ENCODE measurements around the gene C1QBP.

The C1QBP gene

DNA sequence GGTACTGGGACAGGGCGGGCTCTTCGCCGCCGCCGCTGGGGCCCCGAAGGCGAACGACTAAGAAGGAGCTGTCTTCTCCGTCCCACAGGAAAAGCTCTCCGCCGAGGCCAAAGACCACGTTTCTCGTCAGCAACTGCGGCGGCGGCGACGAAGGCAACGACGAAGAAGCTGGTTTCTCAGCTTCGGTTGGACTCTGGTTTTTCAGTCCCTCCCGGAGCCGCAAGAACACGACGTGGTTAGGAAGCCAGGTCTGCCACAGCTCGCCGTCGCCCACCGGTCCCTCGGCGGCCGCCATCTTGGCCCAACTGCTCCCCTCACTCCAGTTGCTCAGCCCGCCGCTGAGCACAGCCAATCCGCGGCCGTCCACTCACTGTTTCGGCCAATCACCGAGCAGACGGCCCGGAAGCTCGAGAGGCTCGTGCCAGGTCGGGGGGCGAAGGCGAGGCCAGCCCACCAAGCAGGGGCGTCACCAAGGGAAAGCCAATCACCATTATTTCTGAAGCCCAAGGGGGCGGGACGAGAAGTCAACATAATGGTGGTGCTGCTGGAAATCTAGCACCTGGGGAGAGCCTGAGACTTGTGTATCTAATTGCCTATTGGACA, 19.5 kb downstream of the C1QBP start, which contains the start of gene NUP88:
Gene NUP88, minus strand, starts transcription at position 307 of the 603 bp plus-strand sequence. Its CDS starts 12 bp downstream, at position 295.
- DNase-seq (peak; percentile 98), ATAC-seq (ENCODE audit: insufficient read depth, low read depth) (peak; percentile 94)
- Histone ChIP-seq H3K4me2 (ENCODE audit: insufficient read depth, low read length) (peak within 1 kb of the TSS; percentile 82), H3K27me3 (ENCODE audit: insufficient read depth, low read length, poor library complexity) (no peaks in the 10 kb centered on the region), H3K36me3 (ENCODE audit: insufficient read depth, low read length) (peaks cover 63% of the 10 kb centered on the region), H4K20me1 (ENCODE audit: insufficient read depth, low read length) (peaks cover 6% of the 10 kb centered on the region; the same call in 1 of the 2 replicates), H3K9me3 (ENCODE audit: insufficient read depth, low read length, severe bottlenecking) (no peaks in the 10 kb centered on the region), H2AFZ (ENCODE audit: low read depth, low read length) (peak within 1 kb of the TSS; percentile 96), H3K9ac (ENCODE audit: low read depth, low read length) (peak within 1 kb of the TSS; percentile 74), H3K27ac (ENCODE audit: low read length) (peak within 1 kb of the TSS; percentile 88), H3K79me2 (ENCODE audit: insufficient read depth, low read length) (peaks cover 83% of the 10 kb centered on the region), H3K4me1 (ENCODE audit: insufficient read depth, low read length) (peaks cover 55% of the 10 kb centered on the region), H3K4me3 (ENCODE audit: low read depth in 1 of 2, low read length in 2 of 2) (peak within 1 kb of the TSS; percentile 81 to 99)
- TF ChIP-seq, protein P1, sequence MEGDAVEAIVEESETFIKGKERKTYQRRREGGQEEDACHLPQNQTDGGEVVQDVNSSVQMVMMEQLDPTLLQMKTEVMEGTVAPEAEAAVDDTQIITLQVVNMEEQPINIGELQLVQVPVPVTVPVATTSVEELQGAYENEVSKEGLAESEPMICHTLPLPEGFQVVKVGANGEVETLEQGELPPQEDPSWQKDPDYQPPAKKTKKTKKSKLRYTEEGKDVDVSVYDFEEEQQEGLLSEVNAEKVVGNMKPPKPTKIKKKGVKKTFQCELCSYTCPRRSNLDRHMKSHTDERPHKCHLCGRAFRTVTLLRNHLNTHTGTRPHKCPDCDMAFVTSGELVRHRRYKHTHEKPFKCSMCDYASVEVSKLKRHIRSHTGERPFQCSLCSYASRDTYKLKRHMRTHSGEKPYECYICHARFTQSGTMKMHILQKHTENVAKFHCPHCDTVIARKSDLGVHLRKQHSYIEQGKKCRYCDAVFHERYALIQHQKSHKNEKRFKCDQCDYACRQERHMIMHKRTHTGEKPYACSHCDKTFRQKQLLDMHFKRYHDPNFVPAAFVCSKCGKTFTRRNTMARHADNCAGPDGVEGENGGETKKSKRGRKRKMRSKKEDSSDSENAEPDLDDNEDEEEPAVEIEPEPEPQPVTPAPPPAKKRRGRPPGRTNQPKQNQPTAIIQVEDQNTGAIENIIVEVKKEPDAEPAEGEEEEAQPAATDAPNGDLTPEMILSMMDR (IDR thresholded peaks at IDR 0.05; ENCODE audit: borderline replicate concordance, extremely low read depth, low read length, poor library complexity, severe bottlenecking) = no peak
- TF ChIP-seq EZH2 (IDR thresholded peaks at IDR 0.05; ENCODE audit: borderline replicate concordance, low read depth, low read length, severe bottlenecking) = no peak

DNA sequence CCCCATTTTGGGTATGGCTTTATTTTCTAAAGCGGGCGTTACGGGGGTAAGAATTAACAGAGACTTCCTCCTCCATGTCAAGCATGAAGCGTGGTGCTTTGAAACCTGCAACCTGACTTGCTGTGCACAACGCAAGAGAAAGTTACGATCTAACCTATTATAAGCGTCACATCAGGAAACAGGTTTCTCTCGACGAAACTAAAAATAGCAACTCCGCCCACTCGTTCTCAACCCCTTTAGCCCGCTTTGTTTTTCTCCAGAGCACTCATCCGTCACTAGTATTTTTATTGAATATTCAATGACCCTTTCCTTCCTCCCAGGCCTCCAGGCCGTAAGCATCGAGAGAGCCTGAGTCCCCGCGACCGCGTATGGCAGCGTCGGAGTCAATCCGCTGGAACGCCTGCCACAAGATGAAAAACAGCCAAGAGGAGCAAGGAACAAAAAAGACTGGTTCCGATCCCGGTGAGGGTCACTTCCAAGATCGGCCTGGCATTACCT, 20.0 kb downstream of the C1QBP start:
- H2AFZ ChIP-seq (ENCODE audit: low read depth, low read length) = peak overlapping the region; percentile 96
- H3K79me2 ChIP-seq (ENCODE audit: insufficient read depth, low read length) = peaks cover 80% of the 10 kb centered on the region
- H3K4me1 ChIP-seq (ENCODE audit: insufficient read depth, low read length) = peaks cover 55% of the 10 kb centered on the region
- H3K9ac ChIP-seq (ENCODE audit: low read depth, low read length) = peak overlapping the region; percentile 74
- H3K4me2 ChIP-seq (ENCODE audit: insufficient read depth, low read length) = peak overlapping the region; percentile 82
- TF ChIP-seq EZH2 (IDR thresholded peaks at IDR 0.05; ENCODE audit: borderline replicate concordance, low read depth, low read length, severe bottlenecking) = no peak
- TF ChIP-seq, protein P1 (IDR thresholded peaks at IDR 0.05; ENCODE audit: borderline replicate concordance, extremely low read depth, low read length, poor library complexity, severe bottlenecking) = no peak
- no peaks in the 10 kb centered on the region for H3K27me3 ChIP-seq (ENCODE audit: insufficient read depth, low read length, poor library complexity)
- no peaks in the 10 kb centered on the region for H3K9me3 ChIP-seq (ENCODE audit: insufficient read depth, low read length, severe bottlenecking)
- DNase-seq = peak; percentile 42
- peaks cover 6% of the 10 kb centered on the region; the same call in 1 of the 2 replicates for H4K20me1 ChIP-seq (ENCODE audit: insufficient read depth, low read length)
- H3K27ac ChIP-seq (ENCODE audit: low read length) = peak overlapping the region; percentile 88
- no peak for ATAC-seq (ENCODE audit: insufficient read depth, low read depth)
- H3K36me3 ChIP-seq (ENCODE audit: insufficient read depth, low read length) = peaks cover 63% of the 10 kb centered on the region
- H3K4me3 ChIP-seq (ENCODE audit: low read depth in 1 of 2, low read length in 2 of 2) = peak overlapping the region; percentile 81 to 99

DNA sequence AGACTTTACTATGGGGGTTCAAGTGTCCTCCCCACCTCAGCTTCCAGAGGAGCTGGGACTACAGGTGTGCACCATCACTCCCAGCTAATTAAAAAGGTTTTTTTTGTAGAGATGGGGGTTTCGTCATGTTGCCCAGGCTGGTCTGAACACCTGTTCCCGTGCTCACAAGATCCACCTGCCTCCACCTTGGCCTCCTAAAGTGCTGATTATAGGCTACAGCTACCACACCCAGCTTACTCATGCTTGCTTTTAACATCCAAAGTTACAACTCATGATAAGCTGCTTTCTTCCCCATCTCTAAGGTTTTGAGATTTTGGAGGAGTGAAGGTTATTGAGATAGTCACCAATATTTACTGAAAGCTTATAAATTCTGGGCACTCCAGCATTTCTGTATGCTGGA, 22.1 kb downstream of the C1QBP start:
- DNase-seq (no peak), ATAC-seq (ENCODE audit: insufficient read depth, low read depth) (no peak)
- H3K4me1 ChIP-seq (ENCODE audit: insufficient read depth, low read length) = peaks cover 47% of the 10 kb centered on the region
- peaks cover 77% of the 10 kb centered on the region for H3K79me2 ChIP-seq (ENCODE audit: insufficient read depth, low read length)
- H3K9ac ChIP-seq (ENCODE audit: low read depth, low read length) = no peak overlapping the region
- H3K36me3 ChIP-seq (ENCODE audit: insufficient read depth, low read length) = peaks cover 64% of the 10 kb centered on the region
- no peaks in the 10 kb centered on the region for H3K9me3 ChIP-seq (ENCODE audit: insufficient read depth, low read length, severe bottlenecking)
- TF ChIP-seq, protein P1 (IDR thresholded peaks at IDR 0.05; ENCODE audit: borderline replicate concordance, extremely low read depth, low read length, poor library complexity, severe bottlenecking) = no peak
- no peak for TF ChIP-seq EZH2 (IDR thresholded peaks at IDR 0.05; ENCODE audit: borderline replicate concordance, low read depth, low read length, severe bottlenecking)
- peaks cover 15% of the 10 kb centered on the region for H4K20me1 ChIP-seq (ENCODE audit: insufficient read depth, low read length)
- no peak overlapping the region for H3K27ac ChIP-seq (ENCODE audit: low read length)
- H3K27me3 ChIP-seq (ENCODE audit: insufficient read depth, low read length, poor library complexity) = no peaks in the 10 kb centered on the region
- H2AFZ ChIP-seq (ENCODE audit: low read depth, low read length) = no peak overlapping the region
- peak overlapping the region; percentile 82; the same call in 1 of the 2 replicates for H3K4me2 ChIP-seq (ENCODE audit: insufficient read depth, low read length)
- no peak overlapping the region for H3K4me3 ChIP-seq (ENCODE audit: low read depth in 1 of 2, low read length in 2 of 2)
